Lower lobe of right lung (tissue), 2 donors: ENCODE measurements around the gene TTLL8. TPM values are rescaled to one million over a fixed set of nuclear protein-coding genes. Genes with fewer than 3 reads are reported as not detected.
A peak's percentile ranks its signal among the peaks of the same experiment; 100 is the strongest.

Experiments used
- ATAC-seq, 2 donors: fragments of 200-7000 bp; cut with Tn5 transposase; one replicate each; pipeline ENCODE4 v1.9.1; 2020 to 2022; ENCODE audit warnings: mild to moderate bottlenecking in 2 of 2, moderate library complexity in 2 of 2
- DNase-seq: peaks from one replicate; pipeline ENCODE4 v3.0.0-alpha.2; 2020
- H3K27ac ChIP-seq: fragments of 200-600 bp; one replicate; pipeline ENCODE4 v1.8.0; 2022
- H3K27me3 ChIP-seq: fragments of 200-600 bp; one replicate; pipeline ENCODE4 v1.8.0; 2022; ENCODE audit warnings: low read depth
- H3K36me3 ChIP-seq: fragments of 200-600 bp; one replicate; pipeline ENCODE4 v1.8.0; 2022; ENCODE audit warnings: mild to moderate bottlenecking
- H3K4me1 ChIP-seq: fragments of 200-600 bp; one replicate; pipeline ENCODE4 v1.8.0; 2022
- H3K4me3 ChIP-seq: fragments of 200-600 bp; one replicate; pipeline ENCODE4 v1.8.0; 2022; ENCODE audit warnings: mild to moderate bottlenecking
- H3K9me3 ChIP-seq: fragments of 200-600 bp; one replicate; pipeline ENCODE4 v1.8.0; 2022
- intact Hi-C: fragments of 100-400 bp; cut with DNase I; formaldehyde crosslinking; loops from one replicate; pipeline ENCODE4 v1.11.0; 2022
- long read RNA-seq: library from polyadenylated mRNA; unstranded; transcript quantifications from one replicate; pipeline ENCODE4 v2.0.0, GENCODE V29; 2021
- total RNA-seq: library from RNA; stranded (reverse); fragmentation: NEBNext Ultra II Directional; extraction: Animal tissue kit (Norgen Biotek cat#: 25700); gene quantifications from one replicate; pipeline ENCODE4 v1.2.1, GENCODE V29; 2021
- TF ChIP-seq, protein P1 (sequence below): fragments of 200-600 bp; IDR thresholded peaks from one replicate; pipeline ENCODE4 v1.8.0; 2022; ENCODE audit warnings: antibody characterized with exemption, mild to moderate bottlenecking
- donor health status: DM: no; HTN: yes; CAD: no; lungs with severe emphysema.

The TTLL8 gene
- total RNA-seq, result not detected
- long read RNA-seq, result 0 reads

DNA sequence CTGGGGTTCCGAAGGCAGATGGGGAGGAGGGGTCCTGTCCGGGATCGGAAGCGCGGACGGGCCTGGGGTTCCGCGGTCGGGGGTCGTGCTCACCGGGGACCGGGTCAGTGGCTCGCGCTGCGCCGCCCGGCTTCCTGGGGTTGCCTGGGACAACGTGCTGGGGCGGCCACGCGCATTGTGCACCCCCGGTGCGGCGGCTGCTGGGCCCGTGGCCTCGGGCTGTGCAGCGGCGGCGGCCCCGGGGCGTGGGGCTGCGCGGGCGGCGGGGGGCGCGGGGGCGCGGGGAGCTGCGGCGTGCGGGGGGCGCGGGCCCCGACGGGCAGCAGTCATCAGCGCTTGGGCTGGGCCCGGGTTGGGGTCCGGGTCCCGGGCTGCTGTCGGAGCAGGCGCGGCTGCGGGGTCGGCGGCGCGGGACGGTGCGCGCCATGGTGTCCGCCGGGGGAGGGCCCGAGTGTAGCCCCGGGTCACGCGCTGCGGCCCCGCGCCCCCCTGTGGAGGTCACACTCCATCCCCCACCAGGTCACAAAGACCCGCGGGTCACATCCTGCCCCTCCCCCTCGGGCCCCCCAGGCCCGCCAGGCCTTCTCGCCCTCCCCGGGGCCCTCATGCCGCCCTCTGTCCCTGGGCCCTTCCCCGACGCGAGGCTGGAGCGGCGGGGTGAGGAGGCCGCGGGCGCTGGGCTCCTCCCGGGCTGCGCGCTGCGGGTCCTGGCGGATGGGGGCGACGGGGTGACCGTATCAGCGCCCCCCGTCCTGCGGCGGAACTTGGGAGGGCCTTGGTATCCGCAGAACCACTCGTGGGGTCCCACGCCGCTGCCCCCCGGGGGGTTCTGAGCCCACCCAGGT lies at the start of gene TTLL8:
Gene TTLL8 (minus strand): TSS at position 238 of the 845 bp plus-strand sequence.
- DNase-seq, result no peak
- intact Hi-C loops, result no loop called here
- H3K4me1 ChIP-seq, result peaks cover 9% of the 10 kb centered on the region
- peaks cover 24% of the 10 kb centered on the region for H3K27me3 ChIP-seq
- peak within 1 kb of the TSS; percentile 17 for H3K4me3 ChIP-seq
- H3K36me3 ChIP-seq, result no peaks in the 10 kb centered on the region
- no peak within 1 kb of the TSS for H3K27ac ChIP-seq
- ATAC-seq, result peak in 1 of 2 donors; percentile 15
- H3K9me3 ChIP-seq, result peaks cover 5% of the 10 kb centered on the region
- TF ChIP-seq, protein P1, sequence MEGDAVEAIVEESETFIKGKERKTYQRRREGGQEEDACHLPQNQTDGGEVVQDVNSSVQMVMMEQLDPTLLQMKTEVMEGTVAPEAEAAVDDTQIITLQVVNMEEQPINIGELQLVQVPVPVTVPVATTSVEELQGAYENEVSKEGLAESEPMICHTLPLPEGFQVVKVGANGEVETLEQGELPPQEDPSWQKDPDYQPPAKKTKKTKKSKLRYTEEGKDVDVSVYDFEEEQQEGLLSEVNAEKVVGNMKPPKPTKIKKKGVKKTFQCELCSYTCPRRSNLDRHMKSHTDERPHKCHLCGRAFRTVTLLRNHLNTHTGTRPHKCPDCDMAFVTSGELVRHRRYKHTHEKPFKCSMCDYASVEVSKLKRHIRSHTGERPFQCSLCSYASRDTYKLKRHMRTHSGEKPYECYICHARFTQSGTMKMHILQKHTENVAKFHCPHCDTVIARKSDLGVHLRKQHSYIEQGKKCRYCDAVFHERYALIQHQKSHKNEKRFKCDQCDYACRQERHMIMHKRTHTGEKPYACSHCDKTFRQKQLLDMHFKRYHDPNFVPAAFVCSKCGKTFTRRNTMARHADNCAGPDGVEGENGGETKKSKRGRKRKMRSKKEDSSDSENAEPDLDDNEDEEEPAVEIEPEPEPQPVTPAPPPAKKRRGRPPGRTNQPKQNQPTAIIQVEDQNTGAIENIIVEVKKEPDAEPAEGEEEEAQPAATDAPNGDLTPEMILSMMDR, result no peak

DNA sequence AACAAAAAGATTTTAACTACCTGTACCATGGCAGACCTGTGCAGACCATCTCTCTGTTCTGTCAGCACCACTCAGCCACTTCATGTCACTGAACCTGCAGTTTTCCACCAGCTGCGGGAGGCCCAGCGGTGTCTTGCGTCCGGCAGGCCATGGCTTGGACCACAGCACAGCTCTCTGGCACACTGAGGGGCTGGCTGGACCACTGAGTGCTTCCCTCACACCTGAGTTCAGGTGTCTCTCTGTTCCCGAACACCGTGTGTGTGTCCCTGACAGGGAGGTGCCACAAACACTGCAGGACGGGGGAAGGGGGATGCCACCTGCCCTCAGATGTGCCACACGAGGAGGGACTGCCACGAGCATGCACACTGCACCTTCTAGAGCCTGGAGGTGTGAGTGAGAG lies 49.4 kb upstream of the TTLL8 start:
- Histone ChIP-seq H3K9me3 (no peaks in the 10 kb centered on the region), H3K27ac (no peak overlapping the region), H3K4me1 (no peaks in the 10 kb centered on the region), H3K36me3 (no peaks in the 10 kb centered on the region), H3K4me3 (no peak overlapping the region), H3K27me3 (no peaks in the 10 kb centered on the region)
- intact Hi-C loops, result no loop called here
- DNase-seq (no peak), ATAC-seq (no peak)
- TF ChIP-seq, protein P1, result no peak

DNA sequence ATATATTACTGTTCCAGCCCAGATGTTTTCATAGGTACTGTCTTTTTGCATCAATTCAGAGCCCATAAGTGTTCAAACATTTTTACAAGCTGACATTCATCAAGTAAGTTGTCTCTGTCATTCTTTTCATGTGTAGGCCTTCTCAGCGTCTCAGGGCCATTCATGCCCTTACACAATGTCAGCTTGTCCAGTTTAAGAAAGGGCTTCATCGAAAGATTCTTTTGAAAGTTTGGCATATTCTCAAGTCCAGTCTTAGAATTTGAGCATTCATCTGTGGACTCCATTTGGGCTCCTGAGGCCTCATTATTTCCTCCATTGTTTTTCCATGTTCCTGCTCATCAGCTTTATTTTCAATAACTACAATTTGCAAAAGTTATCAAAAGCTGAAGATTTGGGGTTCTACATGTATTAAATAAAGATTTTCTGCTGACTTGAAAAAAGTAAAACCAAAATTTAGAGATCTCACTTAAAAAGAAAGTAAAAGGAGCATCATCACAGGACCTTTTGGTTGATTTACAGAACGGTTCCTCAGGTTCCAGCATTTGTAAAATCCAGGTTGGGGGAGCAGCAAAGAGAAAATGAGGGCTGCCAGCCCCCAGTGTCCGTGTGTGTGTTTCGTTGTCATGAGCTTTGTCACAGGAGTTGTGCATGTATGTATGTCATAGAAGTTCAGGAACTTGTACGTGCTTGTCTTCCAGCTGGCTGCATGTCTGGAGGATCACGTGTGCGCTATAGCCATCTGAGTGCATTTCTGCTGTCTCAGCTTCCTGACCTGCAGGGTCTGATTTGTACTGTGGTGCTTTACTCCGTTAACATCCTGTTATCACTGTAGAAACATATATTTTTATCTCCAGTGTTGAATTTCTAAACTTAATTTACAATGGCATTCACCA lies 47.4 kb upstream of the TTLL8 start:
- Histone ChIP-seq H3K4me1 (no peaks in the 10 kb centered on the region), H3K4me3 (no peak overlapping the region), H3K9me3 (no peaks in the 10 kb centered on the region), H3K27ac (no peak overlapping the region), H3K27me3 (no peaks in the 10 kb centered on the region), H3K36me3 (no peaks in the 10 kb centered on the region)
- no peak for DNase-seq
- peak in 1 of 2 donors; percentile 39 for ATAC-seq
- TF ChIP-seq, protein P1, result no peak
- intact Hi-C loops, result no loop called here

DNA sequence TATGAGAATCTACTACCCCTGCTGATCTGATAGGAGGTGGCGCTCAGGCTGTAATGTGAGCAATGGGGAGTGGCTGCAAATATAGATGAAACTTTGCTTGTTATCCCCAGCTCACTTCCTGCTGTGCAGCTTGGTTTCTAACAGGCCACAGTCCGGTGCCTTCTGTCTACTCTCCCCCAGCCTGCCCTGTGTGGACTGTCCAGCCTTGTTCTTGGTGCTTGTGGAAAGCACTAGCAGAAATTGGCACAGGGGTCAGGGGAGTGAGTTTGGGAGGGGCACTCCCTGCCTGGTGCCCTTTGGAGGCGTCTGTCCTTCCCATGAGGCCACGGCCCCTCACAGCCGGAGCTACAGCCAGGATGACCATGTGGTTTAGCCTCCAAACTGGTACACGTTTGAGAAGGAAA lies 46.0 kb upstream of the TTLL8 start:
- no peaks in the 10 kb centered on the region for H3K27me3 ChIP-seq
- DNase-seq, result no peak

DNA sequence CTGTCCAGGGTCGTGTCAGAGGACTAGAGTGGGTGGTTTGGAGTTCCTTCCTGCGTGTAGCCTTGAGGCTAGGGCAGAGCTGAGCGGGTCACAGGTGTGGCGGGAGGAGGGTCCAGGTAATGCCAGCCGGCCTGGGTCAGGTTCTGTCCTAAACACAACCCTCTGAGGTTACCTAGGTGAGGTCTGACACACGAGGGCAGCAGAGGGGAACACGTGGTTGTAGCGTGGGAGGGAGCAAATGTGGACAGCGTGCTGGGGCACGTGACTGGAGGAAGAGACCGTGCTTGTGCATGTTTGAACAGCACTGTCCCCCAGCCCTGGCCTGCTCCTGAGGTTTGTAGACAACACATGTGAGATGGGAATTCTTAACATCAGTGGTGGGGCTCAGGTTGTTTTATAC lies 44.8 kb upstream of the TTLL8 start:
- no peak for DNase-seq
- Histone ChIP-seq H3K9me3 (no peaks in the 10 kb centered on the region), H3K27me3 (no peaks in the 10 kb centered on the region), H3K36me3 (no peaks in the 10 kb centered on the region), H3K4me3 (no peak overlapping the region), H3K27ac (no peak overlapping the region), H3K4me1 (no peaks in the 10 kb centered on the region)
- peak in 1 of 2 donors; percentile 57 for ATAC-seq
- TF ChIP-seq, protein P1, result no peak
- intact Hi-C loops, result no loop called here

More for the DNA sequence above, 46.0 kb upstream of the TTLL8 start:
- Histone ChIP-seq H3K4me1 (no peaks in the 10 kb centered on the region), H3K27ac (no peak overlapping the region), H3K9me3 (no peaks in the 10 kb centered on the region), H3K4me3 (no peak overlapping the region), H3K36me3 (no peaks in the 10 kb centered on the region)
- intact Hi-C loops, result no loop called here
- TF ChIP-seq, protein P1, result no peak
- no peak for ATAC-seq
